IMR-90 (cell line): Measurements from ENCODE around the gene PIGM. TPM values are rescaled to one million over a fixed set of nuclear protein-coding genes. Genes with fewer than 3 reads are reported as not detected.

Experiments
- ATAC-seq: fragments of 200-7000 bp; cut with Tn5 transposase; 2 replicates; pipeline ENCODE4 v1.9.1; 2020; ENCODE audit warnings: low read depth, mild to moderate bottlenecking, moderate library complexity
- BruUV-seq: library from RNA; stranded (reverse); fragments of 400-500 nt; replicated peaks from 2 replicates; lab custom pipeline; 2021; lab: Mats Ljungman, UMichigan
- CTCF ChIA-PET: fragments of 300-600 bp; formaldehyde crosslinking; extraction: SDS; loops from one replicate; lab custom pipeline; 2021; ENCODE audit warnings: antibody characterized with exemption; lab: Yijun Ruan, JAX
- POLR2A ChIA-PET: fragments of 300-600 bp; sonication (Branson Sonifier 250); formaldehyde crosslinking; loops from one replicate; lab custom pipeline; 2022; ENCODE audit warnings: antibody characterized with exemption; ENCODE audit not compliant: unreplicated experiment; lab: Charles Lee
- DNase-seq: peaks from one replicate; pipeline ENCODE4 v3.0.0; 2013
- H2AFZ ChIP-seq: replicated peaks from 2 replicates; pipeline ENCODE3; 2013; ENCODE audit warnings: low read length, mild to moderate bottlenecking; ENCODE audit not compliant: poor library complexity
- H2AK5ac ChIP-seq: 2 replicates; pipeline ENCODE4 v1.6.1; 2013; ENCODE audit warnings: low read depth, low read length, inconsistent platforms
- H2AK9ac ChIP-seq: replicated peaks from 2 replicates; pipeline ENCODE3; 2013; ENCODE audit warnings: mild to moderate bottlenecking, low read depth, low read length, moderate library complexity; ENCODE audit not compliant: poor library complexity
- H2BK120ac ChIP-seq: 2 replicates; pipeline ENCODE4 v1.6.1; 2013; ENCODE audit warnings: low read depth, low read length, inconsistent platforms
- H2BK15ac ChIP-seq: 3 replicates; pipeline ENCODE4 v1.6.1; 2013; ENCODE audit warnings: low read depth, low read length, inconsistent platforms
- H2BK20ac ChIP-seq: 2 replicates; pipeline ENCODE4 v1.6.1; 2013; ENCODE audit warnings: low read depth, mild to moderate bottlenecking, inconsistent platforms, low read length, moderate library complexity
- H2BK5ac ChIP-seq: 2 replicates; pipeline ENCODE4 v1.6.1; 2013; ENCODE audit warnings: mild to moderate bottlenecking, low read depth, low read length, inconsistent platforms; ENCODE audit not compliant: poor library complexity, severe bottlenecking
- H3K14ac ChIP-seq: replicated peaks from 2 replicates; pipeline ENCODE4 v1.6.1; 2013; ENCODE audit warnings: low read depth, low read length, inconsistent platforms
- H3K18ac ChIP-seq: 2 replicates; pipeline ENCODE4 v1.6.1; 2013; ENCODE audit warnings: low read depth, low read length, control low read depth
- H3K23ac ChIP-seq: 2 replicates; pipeline ENCODE4 v1.6.1; 2013; ENCODE audit warnings: low read depth, low read length, inconsistent platforms
- H3K27ac ChIP-seq: 2 replicates; pipeline ENCODE4 v1.5.1; 2013; ENCODE audit warnings: mild to moderate bottlenecking, control low read depth, low read length; ENCODE audit not compliant: insufficient read depth
- H3K27me3 ChIP-seq: 2 replicates; pipeline ENCODE4 v1.6.1; 2013; ENCODE audit warnings: low read length; ENCODE audit not compliant: control insufficient read depth, insufficient read depth
- H3K36me3 ChIP-seq: 2 replicates; pipeline ENCODE4 v1.6.1; 2013; ENCODE audit warnings: low read length, mixed read lengths; ENCODE audit not compliant: control insufficient read depth, insufficient read depth
- H3K4ac ChIP-seq: 2 replicates; pipeline ENCODE4 v1.6.1; 2013; ENCODE audit warnings: low read depth, low read length, inconsistent platforms
- H3K4me1 ChIP-seq: 2 replicates; pipeline ENCODE4 v1.6.1; 2013; ENCODE audit warnings: low read length, mixed read lengths; ENCODE audit not compliant: control insufficient read depth, insufficient read depth
- H3K4me2 ChIP-seq: 2 replicates; pipeline ENCODE4 v1.6.1; 2013; ENCODE audit warnings: low read depth, mild to moderate bottlenecking, control low read depth, low read length, moderate library complexity
- H3K4me3 ChIP-seq: 2 replicates; pipeline ENCODE4 v1.5.1; 2013; ENCODE audit warnings: low read depth, mild to moderate bottlenecking, control low read depth, low read length, moderate library complexity; ENCODE audit not compliant: insufficient read depth
- H3K56ac ChIP-seq: 2 replicates; pipeline ENCODE4 v1.6.1; 2013; ENCODE audit warnings: low read length, inconsistent platforms; ENCODE audit not compliant: insufficient read depth; ENCODE audit errors: extremely low read depth
- H3K79me1 ChIP-seq, 2 experiments: 2 replicates each; pipeline ENCODE4 v1.6.1; 2013; ENCODE audit warnings: low read length in 2 of 2, inconsistent platforms in 1 of 2, low read depth in 1 of 2
- H3K9ac ChIP-seq: 2 replicates; pipeline ENCODE4 v1.6.1; 2013; ENCODE audit warnings: low read depth, low read length, control low read depth
- H3K9me1 ChIP-seq: 2 replicates; pipeline ENCODE4 v1.6.1; 2013; ENCODE audit warnings: low read length, inconsistent platforms; ENCODE audit not compliant: insufficient read depth
- H3K9me3 ChIP-seq: 2 replicates; pipeline ENCODE4 v1.6.1; 2013; ENCODE audit warnings: low read length; ENCODE audit not compliant: control insufficient read depth, insufficient read depth
- H4K20me1 ChIP-seq: 2 replicates; pipeline ENCODE4 v1.6.1; 2013; ENCODE audit warnings: low read length, inconsistent platforms; ENCODE audit not compliant: insufficient read depth
- H4K5ac ChIP-seq: 2 replicates; pipeline ENCODE4 v1.6.1; 2013; ENCODE audit warnings: mild to moderate bottlenecking, low read depth, low read length, control low read depth
- H4K8ac ChIP-seq, 2 experiments: 2 replicates each; pipeline ENCODE4 v1.6.1; 2013; ENCODE audit warnings: low read depth in 2 of 2, low read length in 2 of 2, control low read depth in 1 of 2, inconsistent platforms in 1 of 2
- H4K91ac ChIP-seq: 2 replicates; pipeline ENCODE4 v1.6.1; 2013; ENCODE audit warnings: low read depth, low read length, inconsistent platforms; ENCODE audit not compliant: insufficient read depth
- POLR2A ChIP-seq: IDR thresholded peaks from 2 replicates; pipeline ENCODE4 v1.6.1; 2012; ENCODE audit warnings: mild to moderate bottlenecking, low read depth, low read length
- RCOR1 ChIP-seq: IDR thresholded peaks from 2 replicates; pipeline ENCODE4 v1.6.1; 2012; ENCODE audit warnings: mild to moderate bottlenecking, low read length, improper control_type of control experiment; ENCODE audit not compliant: insufficient replicate concordance
- SMC3 ChIP-seq: fragments of 150-350 bp; IDR thresholded peaks from 2 replicates; pipeline ENCODE4 v1.6.1; 2016; ENCODE audit warnings: low read depth, mild to moderate bottlenecking, antibody characterized with exemption, low read length, moderate library complexity
- WGBS, 2 experiments: methylation state at CpG; one replicate each; pipeline versions ENCODE4 v1.1.5 to v1.1.7; 2013; ENCODE audit warnings: missing lambda C conversion rate in 2 of 2; ENCODE audit not compliant: insufficient read length in 1 of 2; ENCODE audit errors: extremely low coverage in 2 of 2; 5-methylcytosine and 5-hydroxymethylcytosine counted together
- dilution Hi-C: fragments of 300-500 bp; cut with HindIII; formaldehyde crosslinking; loops from one replicate; pipeline ENCODE4 v1.14.3; 2018; ENCODE audit warnings: low sequenced_read_pairs; ENCODE audit not compliant: unreplicated experiment
- in situ Hi-C: fragments of 300-500 bp; cut with MboI; formaldehyde crosslinking; loops from 3 replicates; pipeline ENCODE4 v1.14.3; 2019; ENCODE audit warnings: low sequenced_read_pairs, inconsistent platforms, mixed read lengths
- intact Hi-C: fragments of 100-400 bp; cut with micrococcal nuclease; formaldehyde crosslinking; loops from 2 replicates; pipeline ENCODE4 v1.10.0; 2022
- polyA plus RNA-seq, 3 experiments: library from polyadenylated mRNA; depleted of rRNA; stranded (reverse); fragments of >200 nt; gene quantifications; 2 replicates each; pipeline ENCODE4 v1.2.3, GENCODE V29; 2012; ENCODE audit warnings: low replicate concordance in 1 of 3
- total RNA-seq: library from RNA; depleted of rRNA; stranded (reverse); fragments of >200 nt; gene quantifications from 2 replicates; pipeline ENCODE4 v1.2.3, GENCODE V29; 2012
- TF ChIP-seq, protein P1 (sequence below): conservative IDR thresholded peaks from 2 replicates; pipeline ENCODE4 v1.5.1; 2012; ENCODE audit warnings: mild to moderate bottlenecking, low read depth, low read length, improper control_type of control experiment

PIGM gene
- total and polyA plus RNA-seq, 2 of the 4 experiments (the other 2 are of a cell fraction) = 2.9 TPM

DNA sequence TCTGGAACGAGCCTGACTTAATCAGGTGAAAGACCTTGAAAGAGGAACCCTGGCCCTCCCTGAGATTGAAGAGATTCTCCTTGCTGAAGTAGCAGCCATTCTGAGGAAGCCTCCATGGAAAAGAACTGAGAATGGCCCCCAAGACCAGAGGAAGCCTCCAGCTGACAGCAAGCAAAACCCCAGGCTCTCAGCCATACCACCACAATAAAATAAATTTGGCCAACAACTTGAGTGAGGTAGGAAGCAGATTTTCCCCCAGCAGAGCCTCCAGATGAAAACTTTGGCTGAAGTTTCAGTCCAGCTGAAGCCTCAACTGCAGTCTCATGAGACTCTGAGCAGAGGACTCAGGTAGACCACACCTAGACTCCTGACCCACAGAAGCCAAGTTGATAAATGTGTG is 43.8 kb downstream of the PIGM start:
- Histone ChIP-seq H2AK5ac (no peak overlapping the region), H3K56ac (no peak overlapping the region), H3K4ac (no peak overlapping the region), H4K91ac (no peak overlapping the region), H3K9me3 (no peaks in the 10 kb centered on the region), H4K5ac (no peak overlapping the region), H4K8ac (no peak overlapping the region), H3K79me1 (no peaks in the 10 kb centered on the region), H2BK5ac (no peak overlapping the region), H3K4me1 (peaks cover 2% of the 10 kb centered on the region; the same call in 1 of the 2 replicates), H3K36me3 (no peaks in the 10 kb centered on the region), H2BK15ac (no peak overlapping the region), H3K23ac (no peak overlapping the region), H3K4me2 (no peak overlapping the region), H3K9me1 (no peaks in the 10 kb centered on the region), H3K14ac (no peak overlapping the region), H3K27me3 (peaks cover 13% of the 10 kb centered on the region), H3K18ac (no peak overlapping the region), H3K27ac (no peak overlapping the region), H2AFZ (no peak overlapping the region), H2BK120ac (no peak overlapping the region), H3K9ac (no peak overlapping the region), H3K4me3 (no peak overlapping the region), H2AK9ac (no peak overlapping the region), H4K20me1 (no peaks in the 10 kb centered on the region), H2BK20ac (no peak overlapping the region)
- DNase-seq (no peak), ATAC-seq (no peak)
- TF ChIP-seq RCOR1 (no peak), POLR2A (no peak), SMC3 (no peak)
- TF ChIP-seq, protein P1, sequence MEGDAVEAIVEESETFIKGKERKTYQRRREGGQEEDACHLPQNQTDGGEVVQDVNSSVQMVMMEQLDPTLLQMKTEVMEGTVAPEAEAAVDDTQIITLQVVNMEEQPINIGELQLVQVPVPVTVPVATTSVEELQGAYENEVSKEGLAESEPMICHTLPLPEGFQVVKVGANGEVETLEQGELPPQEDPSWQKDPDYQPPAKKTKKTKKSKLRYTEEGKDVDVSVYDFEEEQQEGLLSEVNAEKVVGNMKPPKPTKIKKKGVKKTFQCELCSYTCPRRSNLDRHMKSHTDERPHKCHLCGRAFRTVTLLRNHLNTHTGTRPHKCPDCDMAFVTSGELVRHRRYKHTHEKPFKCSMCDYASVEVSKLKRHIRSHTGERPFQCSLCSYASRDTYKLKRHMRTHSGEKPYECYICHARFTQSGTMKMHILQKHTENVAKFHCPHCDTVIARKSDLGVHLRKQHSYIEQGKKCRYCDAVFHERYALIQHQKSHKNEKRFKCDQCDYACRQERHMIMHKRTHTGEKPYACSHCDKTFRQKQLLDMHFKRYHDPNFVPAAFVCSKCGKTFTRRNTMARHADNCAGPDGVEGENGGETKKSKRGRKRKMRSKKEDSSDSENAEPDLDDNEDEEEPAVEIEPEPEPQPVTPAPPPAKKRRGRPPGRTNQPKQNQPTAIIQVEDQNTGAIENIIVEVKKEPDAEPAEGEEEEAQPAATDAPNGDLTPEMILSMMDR = no peak
- WGBS, 2 experiments = 20% methylated on average over 1 of the region's 1 CpG; no CpG with 5 or more reads in 1 of the 2 experiments
- intact Hi-C loops (no loop called here), dilution Hi-C loops (no loop called here), in situ Hi-C loops (no loop called here)
- BruUV-seq = no TSS peak
- CTCF ChIA-PET = no interaction called here
- POLR2A ChIA-PET = no interaction called here
